Panc1 (cell line): Measurements from ENCODE around the gene KIAA1755. TPM values are rescaled to one million over a fixed set of nuclear protein-coding genes. Genes with fewer than 3 reads are reported as not detected.

Experiments used
- ATAC-seq: fragments of 200-7000 bp; cut with Tn5 transposase; 2 replicates; pipeline ENCODE4 v1.9.1; 2020; ENCODE audit warnings: mild to moderate bottlenecking, moderate library complexity
- BruUV-seq: library from RNA; stranded (reverse); fragments of 400-500 nt; replicated peaks from 2 replicates; lab custom pipeline; 2021; lab: Mats Ljungman, UMichigan
- CTCF ChIA-PET: fragments of 300-600 bp; sonication (Branson Sonifier 250); formaldehyde crosslinking; loops from one replicate; lab custom pipeline; 2022; ENCODE audit warnings: antibody characterized with exemption; lab: Charles Lee
- POLR2A ChIA-PET: fragments of 300-600 bp; sonication (Branson Sonifier 250); formaldehyde crosslinking; loops from one replicate; lab custom pipeline; 2022; ENCODE audit warnings: antibody characterized with exemption; lab: Charles Lee
- DNase-seq: peaks from one replicate; pipeline ENCODE4 v3.0.0-alpha.2; 2010; ENCODE audit warnings: low read depth, low spot score
- H3K27ac ChIP-seq: 2 replicates; pipeline ENCODE4 v1.5.1; 2011; ENCODE audit warnings: mild to moderate bottlenecking, low read length, inconsistent platforms
- H3K27me3 ChIP-seq: fragments of 200-500 bp; sonication (Bioruptor generic); 2 replicates; pipeline ENCODE4 v1.6.0; 2014; ENCODE audit warnings: low read length, inconsistent platforms; ENCODE audit not compliant: control insufficient read depth, insufficient read depth
- H3K36me3 ChIP-seq: fragments of 200-500 bp; sonication (Bioruptor generic); 2 replicates; pipeline ENCODE4 v1.5.1; 2014; ENCODE audit warnings: inconsistent platforms, mild to moderate bottlenecking, low read length, moderate library complexity; ENCODE audit not compliant: control insufficient read depth, insufficient read depth
- H3K4me1 ChIP-seq: 2 replicates; pipeline ENCODE4 v1.5.1; 2011; ENCODE audit warnings: inconsistent platforms, mild to moderate bottlenecking, low read length, moderate library complexity; ENCODE audit not compliant: control insufficient read depth, insufficient read depth
- H3K4me3 ChIP-seq, 2 experiments: 2 replicates each; pipeline ENCODE4 v1.5.1; 2011 to 2012; ENCODE audit warnings: low read depth in 2 of 2, low read length in 2 of 2, mild to moderate bottlenecking in 2 of 2, inconsistent platforms in 1 of 2, moderate library complexity in 1 of 2
- H3K9me3 ChIP-seq: fragments of 200-500 bp; sonication (Bioruptor generic); 2 replicates; pipeline ENCODE4 v1.5.1; 2014; ENCODE audit warnings: low read depth, mild to moderate bottlenecking, inconsistent platforms, low read length, moderate library complexity; ENCODE audit not compliant: control insufficient read depth, insufficient read depth
- CTCF ChIP-seq: fragments of 450-650 bp; IDR thresholded peaks from 2 replicates; pipeline ENCODE4 v1.5.1; 2017; ENCODE audit warnings: mild to moderate bottlenecking
- POLR2AphosphoS5 ChIP-seq: IDR thresholded peaks from 2 replicates; pipeline ENCODE4 v1.6.1; 2012; ENCODE audit warnings: mild to moderate bottlenecking, low read depth, low read length, moderate library complexity
- REST ChIP-seq, 2 experiments: IDR thresholded peaks; 2 replicates each; pipeline ENCODE4 v1.6.1; 2011 to 2012; ENCODE audit warnings: low read depth in 2 of 2, control low read depth in 1 of 2, low read length in 1 of 2, mild to moderate bottlenecking in 1 of 2, moderate library complexity in 1 of 2; ENCODE audit not compliant: insufficient read depth in 1 of 2
- SIN3A ChIP-seq: IDR thresholded peaks from 2 replicates; pipeline ENCODE4 v1.6.1; 2012; ENCODE audit warnings: low read depth, mild to moderate bottlenecking, low read length, moderate library complexity, borderline replicate concordance; ENCODE audit not compliant: insufficient read depth
- TCF7L2 ChIP-seq: IDR thresholded peaks from 2 replicates; pipeline ENCODE4 v1.6.1; 2011; ENCODE audit warnings: mild to moderate bottlenecking, low read depth, low read length, inconsistent platforms
- in situ Hi-C: cut with HindIII; loops from 2 replicates; pipeline ENCODE4 v1.10.0; 2016; ENCODE audit warnings: low sequenced_read_pairs, low pct_unique_long_range_greater_than_20kb
- intact Hi-C: fragments of 100-400 bp; cut with micrococcal nuclease; formaldehyde crosslinking; loops from one replicate; pipeline ENCODE4 v1.10.0; 2022; ENCODE audit not compliant: unreplicated experiment
- total RNA-seq: library from RNA; stranded (reverse); gene quantifications from one replicate; pipeline ENCODE4 v1.2.1, GENCODE V29; 2021; ENCODE audit not compliant: unreplicated experiment

Gene KIAA1755
- total RNA-seq, 1 experiment from 2014 or later: 0.08 TPM

- H3K27ac ChIP-seq: no peak overlapping the region
- no peaks in the 10 kb centered on the region for H3K9me3 ChIP-seq
- intact Hi-C loops (no loop called here), in situ Hi-C loops (no loop called here)
- DNase-seq (no peak), ATAC-seq (no peak)
- ChIA-PET CTCF (no interaction called here), POLR2A (no interaction called here)
- BruUV-seq: no TSS peak
- no peaks in the 10 kb centered on the region for H3K4me1 ChIP-seq
- no peak overlapping the region for H3K4me3 ChIP-seq
- no peaks in the 10 kb centered on the region for H3K36me3 ChIP-seq
- TF ChIP-seq POLR2AphosphoS5 (no peak), REST (IDR thresholded peaks at IDR 0.05; ENCODE audit: insufficient read depth in 1 of 2, low read depth in 2 of 2, low read length in 1 of 2) (no peak), TCF7L2 (no peak), CTCF (no peak), SIN3A (no peak)
- H3K27me3 ChIP-seq: no peaks in the 10 kb centered on the region
Observed at GRCh38 chr20:38302786-38303185, 42.3 kb upstream of the KIAA1755 start.

GRCh38 chr20:38301309-38301708, 40.8 kb upstream of the KIAA1755 start:
- no peaks in the 10 kb centered on the region for H3K36me3 ChIP-seq
- H3K4me1 ChIP-seq: no peaks in the 10 kb centered on the region
- CTCF ChIA-PET: no interaction called here
- BruUV-seq: no TSS peak
- intact Hi-C loops: no loop called here
- in situ Hi-C loops: no loop called here
- TF ChIP-seq TCF7L2 (no peak), CTCF (no peak), POLR2AphosphoS5 (no peak), REST (IDR thresholded peaks at IDR 0.05; ENCODE audit: insufficient read depth in 1 of 2, low read depth in 2 of 2, low read length in 1 of 2) (no peak), SIN3A (no peak)
- no peak for ATAC-seq
- POLR2A ChIA-PET: no interaction called here
- no peak for DNase-seq
- H3K27ac ChIP-seq: no peak overlapping the region
- H3K9me3 ChIP-seq: no peaks in the 10 kb centered on the region
- no peak overlapping the region for H3K4me3 ChIP-seq
- no peaks in the 10 kb centered on the region for H3K27me3 ChIP-seq
